GM23338 (cell line): ENCODE data around the gene PLD1. TPM values are rescaled to one million over a fixed set of nuclear protein-coding genes. Genes with fewer than 3 reads are reported as not detected.

Source experiments
- ATAC-seq: fragments of 200-7000 bp; cut with Tn5 transposase; 3 replicates; pipeline ENCODE4 v1.9.1; 2020
- DNase-seq: peaks from one replicate; pipeline ENCODE4 v3.0.0-alpha.2; 2015; ENCODE audit warnings: low spot score
- H2AFZ ChIP-seq: fragments of 200-600 bp; sonication (generic); 2 replicates; pipeline ENCODE4 v1.8.0; 2016; ENCODE audit warnings: antibody characterized with exemption, mild to moderate bottlenecking, moderate library complexity
- H3F3A ChIP-seq: fragments of 200-600 bp; sonication (generic); replicated peaks from 2 replicates; pipeline ENCODE4 v1.8.0; 2017; ENCODE audit warnings: antibody characterized with exemption, mixed run types, low read depth
- H3K27ac ChIP-seq: fragments of 200-600 bp; sonication (generic); 2 replicates; pipeline ENCODE4 v1.6.1; 2016; ENCODE audit warnings: low read depth
- H3K27me3 ChIP-seq: fragments of 200-600 bp; sonication (generic); 2 replicates; pipeline ENCODE4 v1.8.0; 2016; ENCODE audit warnings: mild to moderate bottlenecking, mixed run types, moderate library complexity; ENCODE audit not compliant: insufficient read depth
- H3K36me3 ChIP-seq: fragments of 200-600 bp; sonication (generic); 2 replicates; pipeline ENCODE4 v1.8.0; 2016; ENCODE audit warnings: mild to moderate bottlenecking; ENCODE audit not compliant: insufficient read depth
- H3K4me1 ChIP-seq: fragments of 200-600 bp; sonication (generic); 2 replicates; pipeline ENCODE4 v1.8.0; 2016; ENCODE audit warnings: mild to moderate bottlenecking, moderate library complexity; ENCODE audit not compliant: insufficient read depth
- H3K4me2 ChIP-seq: fragments of 200-600 bp; sonication (generic); 2 replicates; pipeline ENCODE4 v1.7.1; 2017; ENCODE audit warnings: mixed run types
- H3K4me3 ChIP-seq: fragments of 200-600 bp; sonication (generic); 2 replicates; pipeline ENCODE4 v1.6.1; 2016; ENCODE audit warnings: mixed run types
- H3K79me2 ChIP-seq: fragments of 200-600 bp; sonication (generic); replicated peaks from 2 replicates; pipeline ENCODE4 v1.8.0; 2017; ENCODE audit warnings: mild to moderate bottlenecking; ENCODE audit not compliant: insufficient read depth
- H3K9me2 ChIP-seq: fragments of 200-600 bp; sonication (generic); 2 replicates; pipeline ENCODE4 v1.8.0; 2017; ENCODE audit not compliant: insufficient read depth
- H4K20me1 ChIP-seq: fragments of 200-600 bp; sonication (generic); replicated peaks from 2 replicates; pipeline ENCODE4 v1.8.0; 2017; ENCODE audit warnings: mild to moderate bottlenecking; ENCODE audit not compliant: insufficient read depth
- H3K27ac Mint-ChIP-seq: 2 replicates; pipeline ENCODE4 v1.8.0; 2020; ENCODE audit warnings: inconsistent platforms, mild to moderate bottlenecking, moderate library complexity, mixed read lengths
- H3K27me3 Mint-ChIP-seq: 3 replicates; pipeline ENCODE4 v1.8.0; 2022; ENCODE audit warnings: low read depth, mild to moderate bottlenecking, moderate library complexity, mixed read lengths, inconsistent platforms; ENCODE audit not compliant: insufficient read depth, poor library complexity
- H3K36me3 Mint-ChIP-seq: 3 replicates; pipeline ENCODE4 v1.8.0; 2021; ENCODE audit warnings: low read depth, mild to moderate bottlenecking, inconsistent platforms, moderate library complexity, mixed read lengths
- H3K4me1 Mint-ChIP-seq: 3 replicates; pipeline ENCODE4 v1.8.0; 2020; ENCODE audit warnings: mild to moderate bottlenecking, inconsistent platforms, mixed read lengths
- H3K4me3 Mint-ChIP-seq: 3 replicates; pipeline ENCODE4 v1.8.0; 2021; ENCODE audit warnings: moderate library complexity, mild to moderate bottlenecking, inconsistent platforms, mixed read lengths
- H3K9me3 Mint-ChIP-seq: 3 replicates; pipeline ENCODE4 v1.8.0; 2020; ENCODE audit warnings: moderate library complexity, mild to moderate bottlenecking, inconsistent platforms, mixed read lengths
- CREB1 ChIP-seq: fragments of 250-450 bp; sonication (Bioruptor Pico); IDR thresholded peaks from 2 replicates; pipeline ENCODE4 v1.5.0; 2020; ENCODE audit warnings: low read depth, mild to moderate bottlenecking, moderate library complexity
- ETS1 ChIP-seq: IDR thresholded peaks from 2 replicates; pipeline ENCODE4 v1.6.1; 2016; ENCODE audit warnings: antibody characterized with exemption
- EZH2 ChIP-seq: fragments of 200-600 bp; sonication (generic); IDR thresholded peaks from one replicate; pipeline ENCODE4 v1.8.0; 2017; ENCODE audit warnings: antibody characterized with exemption, mild to moderate bottlenecking, low read depth; ENCODE audit not compliant: unreplicated experiment
- EZH2phosphoT487 ChIP-seq: fragments of 200-600 bp; sonication (generic); IDR thresholded peaks from one replicate; pipeline ENCODE4 v1.8.1; 2018; ENCODE audit warnings: antibody characterized with exemption; ENCODE audit not compliant: unreplicated experiment
- JUNB ChIP-seq: IDR thresholded peaks from one replicate; pipeline ENCODE4 v1.6.1; 2016; ENCODE audit warnings: antibody characterized with exemption; ENCODE audit not compliant: unreplicated experiment
- NANOG ChIP-seq: IDR thresholded peaks from 2 replicates; pipeline ENCODE4 v1.6.1; 2016; ENCODE audit warnings: antibody characterized with exemption, borderline replicate concordance
- POLR2AphosphoS5 ChIP-seq: IDR thresholded peaks from 2 replicates; pipeline ENCODE4 v1.6.1; 2016; ENCODE audit warnings: antibody characterized with exemption, low read depth
- STAT1 ChIP-seq: IDR thresholded peaks from one replicate; pipeline ENCODE4 v1.6.1; 2016; ENCODE audit warnings: antibody characterized with exemption; ENCODE audit not compliant: unreplicated experiment
- ZNF114 ChIP-seq: fragments of 250-450 bp; sonication (Bioruptor Pico); IDR thresholded peaks from 2 replicates; pipeline ENCODE4 v1.5.0; 2020; ENCODE audit warnings: mild to moderate bottlenecking, moderate library complexity
- ZNF331 ChIP-seq: fragments of 250-450 bp; sonication (Bioruptor Pico); IDR thresholded peaks from 2 replicates; pipeline ENCODE4 v1.5.0; 2020; ENCODE audit warnings: low read depth, mild to moderate bottlenecking, moderate library complexity
- ZNF462 ChIP-seq: fragments of 250-450 bp; sonication (Bioruptor Pico); IDR thresholded peaks from 2 replicates; pipeline ENCODE4 v1.5.0; 2020; ENCODE audit warnings: mild to moderate bottlenecking, moderate library complexity
- polyA plus RNA-seq: library from polyadenylated mRNA; unstranded; fragments of >200 nt; fragmentation: Nextera tagmentation; extraction: Ambion mirVana; gene quantifications from 2 replicates; pipeline ENCODE4 v1.2.1, GENCODE V29; 2016
- total RNA-seq: library from RNA; depleted of rRNA; stranded (reverse); fragments of >200 nt; shearing (Covaris generic); gene quantifications from 2 replicates; pipeline ENCODE4 v1.2.3, GENCODE V29; 2014
- TF ChIP-seq, protein P1 (sequence below), 2 experiments: fragments of 200-600 bp in 1 of 2; sonication (generic) in 1 of 2; conservative IDR thresholded peaks; 2 replicates each; pipeline versions ENCODE4 v1.5.1 to v1.6.1; 2016 to 2017; ENCODE audit warnings: antibody characterized with exemption in 2 of 2, low read depth in 2 of 2, mild to moderate bottlenecking in 2 of 2, moderate library complexity in 1 of 2
- TF ChIP-seq, protein P2 (sequence below): IDR thresholded peaks from one replicate; pipeline ENCODE4 v1.6.1; 2018; ENCODE audit warnings: antibody characterized with exemption; ENCODE audit not compliant: unreplicated experiment

The PLD1 gene
- total and polyA plus RNA-seq, 2 experiments from 2014 or later, result 1.4 to 2.2 TPM

GRCh38 chr3:171606151-171606751, 204.0 kb downstream of the PLD1 start:
- no peak overlapping the region for H3K4me2 ChIP-seq
- ATAC-seq, result no peak
- no peaks in the 10 kb centered on the region for H3K27me3 ChIP-seq
- Mint-ChIP-seq H3K27ac (no peak overlapping the region), H3K9me3 (no peaks in the 10 kb centered on the region), H3K36me3 (no peaks in the 10 kb centered on the region), H3K27me3 (no peaks in the 10 kb centered on the region), H3K4me1 (no peaks in the 10 kb centered on the region), H3K4me3 (no peak overlapping the region)
- no peaks in the 10 kb centered on the region for H3F3A ChIP-seq
- no peak overlapping the region for H3K4me3 ChIP-seq
- no peaks in the 10 kb centered on the region for H3K4me1 ChIP-seq
- no peak for DNase-seq
- H4K20me1 ChIP-seq, result no peaks in the 10 kb centered on the region
- TF ChIP-seq, protein P1, sequence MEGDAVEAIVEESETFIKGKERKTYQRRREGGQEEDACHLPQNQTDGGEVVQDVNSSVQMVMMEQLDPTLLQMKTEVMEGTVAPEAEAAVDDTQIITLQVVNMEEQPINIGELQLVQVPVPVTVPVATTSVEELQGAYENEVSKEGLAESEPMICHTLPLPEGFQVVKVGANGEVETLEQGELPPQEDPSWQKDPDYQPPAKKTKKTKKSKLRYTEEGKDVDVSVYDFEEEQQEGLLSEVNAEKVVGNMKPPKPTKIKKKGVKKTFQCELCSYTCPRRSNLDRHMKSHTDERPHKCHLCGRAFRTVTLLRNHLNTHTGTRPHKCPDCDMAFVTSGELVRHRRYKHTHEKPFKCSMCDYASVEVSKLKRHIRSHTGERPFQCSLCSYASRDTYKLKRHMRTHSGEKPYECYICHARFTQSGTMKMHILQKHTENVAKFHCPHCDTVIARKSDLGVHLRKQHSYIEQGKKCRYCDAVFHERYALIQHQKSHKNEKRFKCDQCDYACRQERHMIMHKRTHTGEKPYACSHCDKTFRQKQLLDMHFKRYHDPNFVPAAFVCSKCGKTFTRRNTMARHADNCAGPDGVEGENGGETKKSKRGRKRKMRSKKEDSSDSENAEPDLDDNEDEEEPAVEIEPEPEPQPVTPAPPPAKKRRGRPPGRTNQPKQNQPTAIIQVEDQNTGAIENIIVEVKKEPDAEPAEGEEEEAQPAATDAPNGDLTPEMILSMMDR (conservative IDR thresholded peaks at IDR 0.05; ENCODE audit: low read depth in 2 of 2), result no peak
- TF ChIP-seq CREB1, result no peak
- TF ChIP-seq POLR2AphosphoS5, result no peak
- no peak for TF ChIP-seq STAT1
- TF ChIP-seq, protein P2, sequence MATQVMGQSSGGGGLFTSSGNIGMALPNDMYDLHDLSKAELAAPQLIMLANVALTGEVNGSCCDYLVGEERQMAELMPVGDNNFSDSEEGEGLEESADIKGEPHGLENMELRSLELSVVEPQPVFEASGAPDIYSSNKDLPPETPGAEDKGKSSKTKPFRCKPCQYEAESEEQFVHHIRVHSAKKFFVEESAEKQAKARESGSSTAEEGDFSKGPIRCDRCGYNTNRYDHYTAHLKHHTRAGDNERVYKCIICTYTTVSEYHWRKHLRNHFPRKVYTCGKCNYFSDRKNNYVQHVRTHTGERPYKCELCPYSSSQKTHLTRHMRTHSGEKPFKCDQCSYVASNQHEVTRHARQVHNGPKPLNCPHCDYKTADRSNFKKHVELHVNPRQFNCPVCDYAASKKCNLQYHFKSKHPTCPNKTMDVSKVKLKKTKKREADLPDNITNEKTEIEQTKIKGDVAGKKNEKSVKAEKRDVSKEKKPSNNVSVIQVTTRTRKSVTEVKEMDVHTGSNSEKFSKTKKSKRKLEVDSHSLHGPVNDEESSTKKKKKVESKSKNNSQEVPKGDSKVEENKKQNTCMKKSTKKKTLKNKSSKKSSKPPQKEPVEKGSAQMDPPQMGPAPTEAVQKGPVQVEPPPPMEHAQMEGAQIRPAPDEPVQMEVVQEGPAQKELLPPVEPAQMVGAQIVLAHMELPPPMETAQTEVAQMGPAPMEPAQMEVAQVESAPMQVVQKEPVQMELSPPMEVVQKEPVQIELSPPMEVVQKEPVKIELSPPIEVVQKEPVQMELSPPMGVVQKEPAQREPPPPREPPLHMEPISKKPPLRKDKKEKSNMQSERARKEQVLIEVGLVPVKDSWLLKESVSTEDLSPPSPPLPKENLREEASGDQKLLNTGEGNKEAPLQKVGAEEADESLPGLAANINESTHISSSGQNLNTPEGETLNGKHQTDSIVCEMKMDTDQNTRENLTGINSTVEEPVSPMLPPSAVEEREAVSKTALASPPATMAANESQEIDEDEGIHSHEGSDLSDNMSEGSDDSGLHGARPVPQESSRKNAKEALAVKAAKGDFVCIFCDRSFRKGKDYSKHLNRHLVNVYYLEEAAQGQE, result no peak
- no peak for TF ChIP-seq ZNF462 (CRISPR knock-in tag)
- TF ChIP-seq ZNF114 (CRISPR knock-in tag), result no peak
- TF ChIP-seq ETS1, result no peak
- no peak for TF ChIP-seq EZH2phosphoT487
- no peak for TF ChIP-seq NANOG
- no peak for TF ChIP-seq ZNF331
- TF ChIP-seq JUNB, result no peak
- no peak for TF ChIP-seq EZH2
- H3K27ac ChIP-seq, result no peak overlapping the region
- H3K79me2 ChIP-seq, result no peaks in the 10 kb centered on the region
- H3K9me2 ChIP-seq, result no peaks in the 10 kb centered on the region
- no peaks in the 10 kb centered on the region for H3K36me3 ChIP-seq
- no peak overlapping the region for H2AFZ ChIP-seq
